Dermis lymphatic vessel endothelial cell (primary cell): Measurements from ENCODE around the gene GLOD4. TPM values are rescaled to one million over a fixed set of nuclear protein-coding genes. Genes with fewer than 3 reads are reported as not detected.

ENCODE experiments used
- total RNA-seq: library from RNA; depleted of rRNA; stranded (reverse); fragments of >200 nt; gene quantifications from 2 replicates; pipeline ENCODE4 v1.2.1, GENCODE V29; 2014

The GLOD4 gene, protein sequence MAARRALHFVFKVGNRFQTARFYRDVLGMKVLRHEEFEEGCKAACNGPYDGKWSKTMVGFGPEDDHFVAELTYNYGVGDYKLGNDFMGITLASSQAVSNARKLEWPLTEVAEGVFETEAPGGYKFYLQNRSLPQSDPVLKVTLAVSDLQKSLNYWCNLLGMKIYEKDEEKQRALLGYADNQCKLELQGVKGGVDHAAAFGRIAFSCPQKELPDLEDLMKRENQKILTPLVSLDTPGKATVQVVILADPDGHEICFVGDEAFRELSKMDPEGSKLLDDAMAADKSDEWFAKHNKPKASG
- total RNA-seq: 51.1 and 52.8 TPM in 2 replicates

DNA sequence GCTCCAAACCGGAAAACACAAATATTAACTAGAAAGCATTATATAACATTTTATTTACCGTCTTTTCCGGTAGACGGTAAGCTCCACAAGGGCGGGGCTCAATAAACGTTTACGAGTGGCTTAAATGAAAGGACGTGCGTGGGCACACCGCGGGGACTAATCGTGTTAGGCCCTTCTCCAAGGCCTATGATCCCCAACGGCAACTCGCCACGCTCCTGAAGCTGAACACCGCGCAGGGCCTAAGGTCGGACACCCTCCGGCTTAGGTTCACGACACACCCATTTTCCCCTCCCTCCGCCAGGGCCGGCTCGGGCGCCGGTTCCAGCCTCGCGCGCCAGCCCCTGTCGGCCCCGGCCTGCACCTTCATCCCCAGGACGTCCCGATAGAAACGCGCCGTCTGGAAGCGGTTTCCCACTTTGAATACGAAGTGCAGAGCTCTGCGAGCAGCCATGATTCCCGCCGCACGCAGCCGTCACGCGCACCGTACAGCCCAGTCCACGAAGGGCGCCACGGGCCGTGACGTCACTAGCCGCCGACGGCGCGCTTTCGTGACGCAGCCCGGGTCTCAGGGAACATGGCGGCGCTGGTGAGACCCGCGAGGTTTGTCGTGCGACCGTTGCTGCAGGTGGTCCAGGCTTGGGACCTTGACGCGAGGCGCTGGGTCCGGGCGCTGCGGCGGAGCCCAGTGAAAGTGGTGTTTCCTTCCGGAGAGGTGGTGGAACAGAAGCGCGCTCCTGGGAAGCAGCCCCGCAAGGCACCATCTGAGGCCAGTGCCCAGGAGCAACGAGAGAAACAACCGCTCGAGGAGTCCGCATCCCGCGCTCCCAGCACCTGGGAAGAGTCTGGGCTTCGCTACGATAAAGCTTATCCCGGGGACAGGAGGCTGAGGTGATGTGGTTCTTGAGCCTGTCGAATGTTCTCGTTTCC lies at the start of gene GLOD4, which contains the start of gene MRM3:
Gene GLOD4, minus strand, starts transcription at position 476 of the 927 bp plus-strand sequence. Its CDS starts 25 bp downstream, at position 451.
Gene MRM3, plus strand, starts transcription at position 549 of the 927 bp plus-strand sequence. Its CDS starts 26 bp downstream, at position 575.

DNA sequence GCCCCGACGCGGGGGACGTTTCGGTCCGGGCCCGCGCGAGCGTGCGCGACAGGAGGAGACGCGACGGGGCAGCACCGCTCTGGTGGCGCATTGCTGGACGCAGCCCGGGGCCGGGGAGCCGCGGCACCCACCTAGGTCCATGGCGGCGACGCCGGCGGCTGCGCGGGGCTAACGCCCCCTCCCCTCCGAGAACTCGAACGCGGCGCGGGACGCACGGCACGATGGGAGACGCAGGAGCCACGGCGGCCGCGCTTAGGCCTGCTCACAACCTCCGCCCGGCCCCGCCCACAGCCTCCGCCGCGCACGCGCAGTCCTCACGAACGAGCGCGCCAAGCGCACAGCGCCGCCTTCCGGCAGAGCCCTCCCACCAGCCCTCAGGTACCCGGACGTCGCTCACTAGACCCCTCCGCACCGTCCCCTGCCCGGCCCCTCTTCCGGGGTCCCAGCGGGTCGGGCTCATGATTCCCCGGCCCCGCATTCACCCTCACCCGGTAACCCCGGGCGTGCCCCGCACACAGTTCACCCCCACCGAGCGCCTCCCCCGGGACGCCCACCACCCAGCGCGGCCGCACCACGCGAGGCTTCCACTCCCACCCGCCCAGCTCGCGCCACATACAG lies 30.0 kb downstream of the GLOD4 start, which contains the start of gene GEMIN4:
Gene GEMIN4, minus strand, starts transcription at position 263 of the 618 bp plus-strand sequence. Its CDS starts 122 bp downstream, at position 141.

DNA sequence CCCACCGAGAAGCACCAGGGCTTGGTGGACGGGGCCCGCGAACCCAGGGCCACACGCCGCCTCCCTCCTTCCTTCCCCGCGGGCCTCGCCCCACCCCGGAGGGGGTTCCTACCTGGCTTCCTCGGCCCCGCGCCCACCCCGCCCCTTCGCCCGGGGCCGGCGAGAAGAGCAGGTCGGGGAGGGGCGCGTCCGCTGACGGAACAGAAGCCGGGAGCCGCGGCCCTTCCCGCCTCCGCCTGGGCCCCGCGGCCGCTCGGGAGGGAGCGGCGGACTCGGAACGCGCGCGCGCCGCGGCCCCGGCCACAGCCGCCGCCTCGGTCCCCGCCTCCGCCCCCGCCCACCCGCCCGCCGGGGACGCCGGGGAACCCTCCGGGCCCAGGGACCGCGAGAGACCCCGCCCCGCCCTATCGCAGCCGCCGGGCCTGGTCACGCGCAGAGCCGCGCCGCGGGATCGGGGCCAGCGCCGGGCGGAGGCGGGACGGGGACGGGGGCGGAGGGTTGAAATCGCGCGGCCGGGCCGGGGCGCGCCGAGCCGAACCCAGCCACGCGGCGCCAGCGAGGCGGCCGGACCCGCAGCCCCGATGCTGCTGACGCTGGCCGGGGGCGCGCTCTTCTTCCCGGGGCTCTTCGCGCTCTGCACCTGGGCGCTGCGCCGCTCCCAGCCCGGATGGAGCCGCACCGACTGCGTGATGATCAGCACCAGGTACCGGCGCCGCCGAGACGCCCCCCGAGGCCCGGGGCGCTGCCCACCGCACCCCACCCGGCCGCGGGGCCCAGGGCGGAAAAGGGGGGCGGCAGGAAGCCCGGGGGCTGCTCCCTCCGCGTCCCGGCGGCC lies 49.8 kb downstream of the GLOD4 start, which contains the start of gene TLCD3A:
Gene TLCD3A, plus strand, starts transcription at position 530 of the 835 bp plus-strand sequence. Its CDS starts 52 bp downstream, at position 582.

Other genes with a start within 250 kb of the GLOD4 start
- gene VPS53, start 67.4 kb downstream of the GLOD4 start, total RNA-seq: 11.5 and 11.8 TPM in 2 replicates
- gene TLCD3A, start 49.7 kb downstream of the GLOD4 start, total RNA-seq: 13.4 and 17.5 TPM in 2 replicates
- 7.7 and 8.9 TPM in 2 replicates for gene GEMIN4, start 30.0 kb downstream of the GLOD4 start, total RNA-seq
- 15.0 and 19.0 TPM in 2 replicates for gene MRM3, start 73 bp upstream of the GLOD4 start, total RNA-seq
- 128 and 145 TPM in 2 replicates for gene NXN, start 197.5 kb upstream of the GLOD4 start, total RNA-seq
- 14.5 and 15.6 TPM in 2 replicates for gene TIMM22, start 214.8 kb upstream of the GLOD4 start, total RNA-seq